HL-60/S4 treated with retinoic acid at 250 ng/mL for 4 days and 3 days (cell line): ENCODE results near the gene BMPR2.

Experiments used
- in situ Hi-C: fragments of 300-500 bp; cut with MboI; formaldehyde crosslinking; loops from 2 replicates; pipeline ENCODE4 v1.7.0; 2022; ENCODE audit warnings: low sequenced_read_pairs

Gene BMPR2

GRCh38 chr2:202588647-202589581 lies 212.8 kb downstream of the BMPR2 start:
- in situ Hi-C loops = loop anchor here (25.0 kb wide), 2 partner anchors 873 to 1223 kb away; no protein-coding TSS in a partner anchor

- in situ Hi-C loops = loop anchor here (25.0 kb wide), 2 partner anchors 873 to 1223 kb away; no protein-coding TSS in a partner anchor
Observed at GRCh38 chr2:202589582-202589949, 213.4 kb downstream of the BMPR2 start.

- in situ Hi-C loops = loop anchor here (25.0 kb wide), 2 partner anchors 870 to 1220 kb away; no protein-coding TSS in a partner anchor
Observed at GRCh38 chr2:202592566-202592965, 216.4 kb downstream of the BMPR2 start.

GRCh38 chr2:202599105-202599504 lies 223.0 kb downstream of the BMPR2 start:
- in situ Hi-C loops = loop anchor here (25.0 kb wide), 2 partner anchors 863 to 1213 kb away; no protein-coding TSS in a partner anchor

GRCh38 chr2:202599911-202600310 lies 223.8 kb downstream of the BMPR2 start:
- in situ Hi-C loops = loop anchor here (25.0 kb wide), 2 partner anchors 862 to 1212 kb away; no protein-coding TSS in a partner anchor

- in situ Hi-C loops = no loop called here
Observed at GRCh38 chr2:202604699-202605098, 228.6 kb downstream of the BMPR2 start.

GRCh38 chr2:202605174-202605573 lies 229.0 kb downstream of the BMPR2 start:
- in situ Hi-C loops = no loop called here

- in situ Hi-C loops = no loop called here
Observed at GRCh38 chr2:202608142-202608852, 232.2 kb downstream of the BMPR2 start.

- in situ Hi-C loops = no loop called here
Observed at GRCh38 chr2:202609381-202610145, 233.4 kb downstream of the BMPR2 start.

GRCh38 chr2:202610380-202610779 lies 234.3 kb downstream of the BMPR2 start:
- in situ Hi-C loops = no loop called here

GRCh38 chr2:202612145-202612544 lies 236.0 kb downstream of the BMPR2 start:
- in situ Hi-C loops = no loop called here

- in situ Hi-C loops = no loop called here
Observed at GRCh38 chr2:202613479-202613878, 237.4 kb downstream of the BMPR2 start.
